ENCODE results near the gene LRSAM1.

DNA sequence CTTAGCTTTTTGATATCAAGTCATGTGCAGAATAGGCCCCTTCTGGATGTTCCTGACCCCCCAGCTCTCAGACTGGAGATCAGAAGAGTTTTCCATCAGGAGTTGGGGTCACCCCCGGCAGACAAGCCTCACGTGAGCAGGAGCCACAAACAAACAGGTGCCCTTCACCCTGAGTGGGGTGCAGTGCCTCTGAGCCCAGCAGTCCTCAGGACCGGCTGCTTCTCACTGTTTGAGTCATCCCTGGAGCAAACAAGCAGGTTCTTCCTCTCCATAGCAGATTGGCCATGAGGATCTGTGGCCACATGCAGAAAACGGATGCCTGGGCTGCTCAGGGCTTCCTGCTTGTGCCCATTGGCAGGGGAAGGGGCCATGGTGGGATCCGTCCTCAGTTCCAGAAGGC lies 47.0 kb downstream of the LRSAM1 start:
- TF ChIP-seq RAD21 (IDR thresholded peaks at IDR 0.05; ENCODE audit: low read depth): no peak
- TF ChIP-seq EGR1 (IDR thresholded peaks at IDR 0.05): no peak
- TF ChIP-seq, protein P1, sequence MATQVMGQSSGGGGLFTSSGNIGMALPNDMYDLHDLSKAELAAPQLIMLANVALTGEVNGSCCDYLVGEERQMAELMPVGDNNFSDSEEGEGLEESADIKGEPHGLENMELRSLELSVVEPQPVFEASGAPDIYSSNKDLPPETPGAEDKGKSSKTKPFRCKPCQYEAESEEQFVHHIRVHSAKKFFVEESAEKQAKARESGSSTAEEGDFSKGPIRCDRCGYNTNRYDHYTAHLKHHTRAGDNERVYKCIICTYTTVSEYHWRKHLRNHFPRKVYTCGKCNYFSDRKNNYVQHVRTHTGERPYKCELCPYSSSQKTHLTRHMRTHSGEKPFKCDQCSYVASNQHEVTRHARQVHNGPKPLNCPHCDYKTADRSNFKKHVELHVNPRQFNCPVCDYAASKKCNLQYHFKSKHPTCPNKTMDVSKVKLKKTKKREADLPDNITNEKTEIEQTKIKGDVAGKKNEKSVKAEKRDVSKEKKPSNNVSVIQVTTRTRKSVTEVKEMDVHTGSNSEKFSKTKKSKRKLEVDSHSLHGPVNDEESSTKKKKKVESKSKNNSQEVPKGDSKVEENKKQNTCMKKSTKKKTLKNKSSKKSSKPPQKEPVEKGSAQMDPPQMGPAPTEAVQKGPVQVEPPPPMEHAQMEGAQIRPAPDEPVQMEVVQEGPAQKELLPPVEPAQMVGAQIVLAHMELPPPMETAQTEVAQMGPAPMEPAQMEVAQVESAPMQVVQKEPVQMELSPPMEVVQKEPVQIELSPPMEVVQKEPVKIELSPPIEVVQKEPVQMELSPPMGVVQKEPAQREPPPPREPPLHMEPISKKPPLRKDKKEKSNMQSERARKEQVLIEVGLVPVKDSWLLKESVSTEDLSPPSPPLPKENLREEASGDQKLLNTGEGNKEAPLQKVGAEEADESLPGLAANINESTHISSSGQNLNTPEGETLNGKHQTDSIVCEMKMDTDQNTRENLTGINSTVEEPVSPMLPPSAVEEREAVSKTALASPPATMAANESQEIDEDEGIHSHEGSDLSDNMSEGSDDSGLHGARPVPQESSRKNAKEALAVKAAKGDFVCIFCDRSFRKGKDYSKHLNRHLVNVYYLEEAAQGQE (IDR thresholded peaks at IDR 0.05; ENCODE audit: low read depth): no peak
